ENCODE results near the gene GNAT1. TPM values are rescaled to one million over a fixed set of nuclear protein-coding genes. Genes with fewer than 3 reads are reported as not detected.

Gene GNAT1
- not detected for total RNA-seq

- Mint-ChIP-seq H3K27me3 (peaks cover 11% of the 10 kb centered on the region), H3K36me3 (no peaks in the 10 kb centered on the region), H3K4me1 (ENCODE audit: low read depth) (peaks cover 10% of the 10 kb centered on the region), H3K27ac (no peak within 1 kb of the TSS), H3K9me3 (no peaks in the 10 kb centered on the region), H3K4me3 (no peak within 1 kb of the TSS)
- DNase-seq, result no peak
- intact Hi-C loops (cut with micrococcal nuclease), result no loop called here
- ChIA-PET CTCF (interaction anchor here (1.1 to 8.6 kb wide), 11 partner anchors 8 to 133 kb away, joined by 3 to 194 read pairs (median 10); partner anchors contain the start of genes SEMA3B and SLC38A3), POLR2A (no interaction called here)
These were observed at the start of gene GNAT1 for GRCh38 chr3:50190936-50191660. Gene GNAT1, plus strand, starts transcription at chr3:50191610. Its CDS starts 116 bp downstream, at chr3:50191726.

- POLR2A ChIA-PET, result no interaction called here
- H3K4me3 Mint-ChIP-seq, result no peak overlapping the region
- CTCF ChIA-PET, result no interaction called here
- intact Hi-C loops (cut with micrococcal nuclease), result no loop called here
- no peaks in the 10 kb centered on the region for H3K4me1 Mint-ChIP-seq (ENCODE audit: low read depth)
- H3K27me3 Mint-ChIP-seq, result no peaks in the 10 kb centered on the region
- no peak overlapping the region for H3K27ac Mint-ChIP-seq
- DNase-seq, result no peak
- H3K9me3 Mint-ChIP-seq, result no peaks in the 10 kb centered on the region
- no peaks in the 10 kb centered on the region for H3K36me3 Mint-ChIP-seq
These were observed 45.0 kb upstream of the GNAT1 start for GRCh38 chr3:50146316-50146901.

GRCh38 chr3:50147016-50147415 is 44.4 kb upstream of the GNAT1 start:
- H3K9me3 Mint-ChIP-seq, result no peaks in the 10 kb centered on the region
- no peak for DNase-seq
- H3K4me3 Mint-ChIP-seq, result no peak overlapping the region
- intact Hi-C loops (cut with micrococcal nuclease), result no loop called here
- no peaks in the 10 kb centered on the region for H3K4me1 Mint-ChIP-seq (ENCODE audit: low read depth)
- H3K36me3 Mint-ChIP-seq, result no peaks in the 10 kb centered on the region
- ChIA-PET CTCF (no interaction called here), POLR2A (no interaction called here)
- H3K27ac Mint-ChIP-seq, result no peak overlapping the region
- H3K27me3 Mint-ChIP-seq, result no peaks in the 10 kb centered on the region

- ChIA-PET POLR2A (no interaction called here), CTCF (no interaction called here)
- H3K4me1 Mint-ChIP-seq (ENCODE audit: low read depth), result no peaks in the 10 kb centered on the region
- H3K9me3 Mint-ChIP-seq, result no peaks in the 10 kb centered on the region
- DNase-seq, result no peak
- intact Hi-C loops (cut with micrococcal nuclease), result no loop called here
- no peak overlapping the region for H3K4me3 Mint-ChIP-seq
- H3K36me3 Mint-ChIP-seq, result no peaks in the 10 kb centered on the region
- no peak overlapping the region for H3K27ac Mint-ChIP-seq
- H3K27me3 Mint-ChIP-seq, result no peaks in the 10 kb centered on the region
These were observed 44.0 kb upstream of the GNAT1 start for GRCh38 chr3:50147447-50147846.

- Mint-ChIP-seq H3K9me3 (no peaks in the 10 kb centered on the region), H3K36me3 (no peaks in the 10 kb centered on the region), H3K27ac (no peak overlapping the region), H3K27me3 (no peaks in the 10 kb centered on the region), H3K4me1 (ENCODE audit: low read depth) (no peaks in the 10 kb centered on the region), H3K4me3 (no peak overlapping the region)
- intact Hi-C loops (cut with micrococcal nuclease), result no loop called here
- no peak for DNase-seq
- CTCF ChIA-PET, result no interaction called here
- POLR2A ChIA-PET, result no interaction called here
These were observed 43.5 kb upstream of the GNAT1 start for GRCh38 chr3:50147861-50148260.

GRCh38 chr3:50150404-50150750 is 41.0 kb upstream of the GNAT1 start:
- Mint-ChIP-seq H3K36me3 (no peaks in the 10 kb centered on the region), H3K9me3 (no peaks in the 10 kb centered on the region), H3K4me3 (no peak overlapping the region), H3K27ac (no peak overlapping the region), H3K4me1 (ENCODE audit: low read depth) (peaks cover 3% of the 10 kb centered on the region), H3K27me3 (peaks cover 13% of the 10 kb centered on the region)
- POLR2A ChIA-PET, result no interaction called here
- no peak for DNase-seq
- CTCF ChIA-PET, result no interaction called here
- intact Hi-C loops (cut with micrococcal nuclease), result no loop called here

- Mint-ChIP-seq H3K27me3 (peaks cover 19% of the 10 kb centered on the region), H3K9me3 (no peaks in the 10 kb centered on the region), H3K4me1 (ENCODE audit: low read depth) (peaks cover 8% of the 10 kb centered on the region), H3K36me3 (no peaks in the 10 kb centered on the region), H3K4me3 (no peak overlapping the region), H3K27ac (no peak overlapping the region)
- no peak for DNase-seq
- ChIA-PET CTCF (no interaction called here), POLR2A (interaction anchor here (0.5 kb wide), 1 partner anchor 129 kb away, joined by 3 read pairs; no protein-coding TSS in a partner anchor)
- intact Hi-C loops (cut with micrococcal nuclease), result no loop called here
These were observed 40.3 kb upstream of the GNAT1 start for GRCh38 chr3:50150863-50151686.

- CTCF ChIA-PET, result no interaction called here
- no peak overlapping the region for H3K4me3 Mint-ChIP-seq
- H3K27ac Mint-ChIP-seq, result no peak overlapping the region
- POLR2A ChIA-PET, result interaction anchor here (0.5 kb wide), 1 partner anchor 128 kb away, joined by 3 read pairs; no protein-coding TSS in a partner anchor
- DNase-seq, result no peak
- H3K27me3 Mint-ChIP-seq, result peaks cover 24% of the 10 kb centered on the region
- intact Hi-C loops (cut with micrococcal nuclease), result no loop called here
- no peaks in the 10 kb centered on the region for H3K36me3 Mint-ChIP-seq
- H3K9me3 Mint-ChIP-seq, result no peaks in the 10 kb centered on the region
- peaks cover 8% of the 10 kb centered on the region for H3K4me1 Mint-ChIP-seq (ENCODE audit: low read depth)
These were observed 39.7 kb upstream of the GNAT1 start for GRCh38 chr3:50151728-50152127.

- Mint-ChIP-seq H3K4me1 (ENCODE audit: low read depth) (peaks cover 8% of the 10 kb centered on the region), H3K4me3 (peak overlapping the region; percentile 34), H3K9me3 (no peaks in the 10 kb centered on the region), H3K27me3 (peaks cover 31% of the 10 kb centered on the region), H3K36me3 (no peaks in the 10 kb centered on the region), H3K27ac (no peak overlapping the region)
- intact Hi-C loops (cut with micrococcal nuclease), result loop anchor here (2.0 kb wide), 1 partner anchor 65 kb away; the partner anchor contains the start of gene RBM5
- POLR2A ChIA-PET, result no interaction called here
- CTCF ChIA-PET, result no interaction called here
- DNase-seq, result no peak
These were observed 37.5 kb upstream of the GNAT1 start for GRCh38 chr3:50153782-50154475.

- Mint-ChIP-seq H3K4me3 (peak overlapping the region; percentile 34), H3K4me1 (ENCODE audit: low read depth) (peaks cover 8% of the 10 kb centered on the region), H3K27me3 (peaks cover 32% of the 10 kb centered on the region), H3K9me3 (no peaks in the 10 kb centered on the region), H3K27ac (no peak overlapping the region), H3K36me3 (no peaks in the 10 kb centered on the region)
- ChIA-PET POLR2A (no interaction called here), CTCF (no interaction called here)
- no peak for DNase-seq
- intact Hi-C loops (cut with micrococcal nuclease), result loop anchor here (2.0 kb wide), 1 partner anchor 66 kb away; the partner anchor contains the start of gene RBM5
These were observed 37.0 kb upstream of the GNAT1 start for GRCh38 chr3:50154476-50154839.

- ChIA-PET CTCF (no interaction called here), POLR2A (no interaction called here)
- peak; percentile 72 for DNase-seq
- intact Hi-C loops (cut with micrococcal nuclease), result loop anchor here (2.0 kb wide), 1 partner anchor 66 kb away; the partner anchor contains the start of gene RBM5
- Mint-ChIP-seq H3K4me1 (ENCODE audit: low read depth) (peaks cover 8% of the 10 kb centered on the region), H3K27me3 (peaks cover 32% of the 10 kb centered on the region), H3K36me3 (no peaks in the 10 kb centered on the region), H3K4me3 (peak within 1 kb of the TSS; percentile 65), H3K9me3 (no peaks in the 10 kb centered on the region), H3K27ac (no peak within 1 kb of the TSS)
These were observed 36.4 kb upstream of the GNAT1 start, which contains the start of gene SEMA3F for GRCh38 chr3:50154840-50155490. Gene SEMA3F, plus strand, starts transcription at chr3:50155324. Its CDS starts 4,299 bp downstream, at chr3:50159623.

Data from activated CD4-positive, alpha-beta memory T cell treated with anti-CD3 and anti-CD28 coated beads for 36 hours (primary cell).